GM18519 (cell line): ENCODE data around the gene DOCK3.
"Not testable (repeated sequence)": the region's sequence is repeated elsewhere in the genome, so short reads cannot be mapped to it uniquely, and the experiment has no call there.

Experiments
- ATAC-seq: cut with Tn5 transposase; IDR thresholded peaks from one replicate; pipeline ENCODE4 v1.9.1; 2021; ENCODE audit warnings: mild to moderate bottlenecking, moderate library complexity; ENCODE audit not compliant: unreplicated experiment, low FRiP score

The DOCK3 gene

GRCh38 chr3:50950591-50950990 lies 275.9 kb downstream of the DOCK3 start:
- no peak for ATAC-seq

- no peak for ATAC-seq
Measured at GRCh38 chr3:50953825-50954414, 279.2 kb downstream of the DOCK3 start.

- no peak for ATAC-seq
Measured at GRCh38 chr3:50961386-50961785, 286.7 kb downstream of the DOCK3 start.

- no peak for ATAC-seq
Measured at GRCh38 chr3:50971487-50971924, 296.8 kb downstream of the DOCK3 start.

- ATAC-seq = no peak
Measured at GRCh38 chr3:50972029-50972428, 297.3 kb downstream of the DOCK3 start.

- ATAC-seq = not testable (repeated sequence)
Measured at GRCh38 chr3:50978586-50978985, 303.9 kb downstream of the DOCK3 start.

GRCh38 chr3:50978991-50979667 lies 304.4 kb downstream of the DOCK3 start:
- ATAC-seq = no peak

- ATAC-seq = no peak
Measured at GRCh38 chr3:50982540-50983325, 308.0 kb downstream of the DOCK3 start.

GRCh38 chr3:50983887-50984286 lies 309.2 kb downstream of the DOCK3 start:
- ATAC-seq = no peak

- ATAC-seq = no peak
Measured at GRCh38 chr3:50985893-50986292, 311.2 kb downstream of the DOCK3 start.

- ATAC-seq = no peak
Measured at GRCh38 chr3:50986726-50987125, 312.0 kb downstream of the DOCK3 start.

GRCh38 chr3:50994537-50994936 lies 319.8 kb downstream of the DOCK3 start:
- no peak for ATAC-seq

GRCh38 chr3:50995085-50995824 lies 320.5 kb downstream of the DOCK3 start:
- no peak for ATAC-seq

GRCh38 chr3:51002495-51002894 lies 327.8 kb downstream of the DOCK3 start:
- no peak for ATAC-seq

- no peak for ATAC-seq
Measured at GRCh38 chr3:51004235-51004634, 329.5 kb downstream of the DOCK3 start.

GRCh38 chr3:51024121-51024520 lies 349.4 kb downstream of the DOCK3 start:
- ATAC-seq = no peak

- ATAC-seq = no peak
Measured at GRCh38 chr3:51024765-51025632, 350.3 kb downstream of the DOCK3 start.

- ATAC-seq = no peak
Measured at GRCh38 chr3:51031666-51032065, 356.9 kb downstream of the DOCK3 start.

GRCh38 chr3:51035630-51036029 lies 360.9 kb downstream of the DOCK3 start:
- ATAC-seq = no peak

GRCh38 chr3:51044982-51045381 lies 370.3 kb downstream of the DOCK3 start:
- no peak for ATAC-seq
